GM12865 (cell line): ENCODE data around the gene FCN1.

ENCODE experiments used
- DNase-seq: peaks from one replicate; pipeline ENCODE4 v3.0.0; 2010; ENCODE audit warnings: low read depth
- H3K4me3 ChIP-seq: 2 replicates; pipeline ENCODE4 v1.5.1; 2011; ENCODE audit warnings: mild to moderate bottlenecking, low read depth, low read length, control low read depth
- TF ChIP-seq, protein P1 (sequence below): IDR thresholded peaks from 2 replicates; pipeline ENCODE4 v1.5.1; 2011; ENCODE audit warnings: low read length, control low read depth, low read depth, inconsistent platforms; ENCODE audit not compliant: insufficient read depth; ENCODE audit errors: missing control alignments

Gene FCN1

DNA sequence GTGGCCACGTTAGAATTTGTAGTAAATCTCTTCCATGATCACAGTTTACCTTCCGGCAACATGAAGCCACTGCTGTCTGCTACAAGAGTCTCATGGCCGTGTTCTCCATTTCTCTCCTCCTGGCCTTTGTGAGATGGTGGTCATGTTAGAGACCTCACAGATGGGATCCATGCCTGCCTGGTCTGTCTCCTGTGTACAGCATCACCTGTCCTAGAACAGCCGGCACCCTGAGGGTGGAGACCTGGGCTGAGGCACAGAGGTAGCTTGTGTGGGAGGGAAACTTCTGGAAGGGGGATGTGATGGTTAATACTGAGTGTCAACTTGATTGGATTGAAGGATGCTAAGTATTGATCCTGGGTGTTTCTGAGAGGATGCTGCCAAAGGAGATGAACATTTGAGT is 40.2 kb downstream of the FCN1 start:
- TF ChIP-seq, protein P1, sequence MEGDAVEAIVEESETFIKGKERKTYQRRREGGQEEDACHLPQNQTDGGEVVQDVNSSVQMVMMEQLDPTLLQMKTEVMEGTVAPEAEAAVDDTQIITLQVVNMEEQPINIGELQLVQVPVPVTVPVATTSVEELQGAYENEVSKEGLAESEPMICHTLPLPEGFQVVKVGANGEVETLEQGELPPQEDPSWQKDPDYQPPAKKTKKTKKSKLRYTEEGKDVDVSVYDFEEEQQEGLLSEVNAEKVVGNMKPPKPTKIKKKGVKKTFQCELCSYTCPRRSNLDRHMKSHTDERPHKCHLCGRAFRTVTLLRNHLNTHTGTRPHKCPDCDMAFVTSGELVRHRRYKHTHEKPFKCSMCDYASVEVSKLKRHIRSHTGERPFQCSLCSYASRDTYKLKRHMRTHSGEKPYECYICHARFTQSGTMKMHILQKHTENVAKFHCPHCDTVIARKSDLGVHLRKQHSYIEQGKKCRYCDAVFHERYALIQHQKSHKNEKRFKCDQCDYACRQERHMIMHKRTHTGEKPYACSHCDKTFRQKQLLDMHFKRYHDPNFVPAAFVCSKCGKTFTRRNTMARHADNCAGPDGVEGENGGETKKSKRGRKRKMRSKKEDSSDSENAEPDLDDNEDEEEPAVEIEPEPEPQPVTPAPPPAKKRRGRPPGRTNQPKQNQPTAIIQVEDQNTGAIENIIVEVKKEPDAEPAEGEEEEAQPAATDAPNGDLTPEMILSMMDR: no peak
- DNase-seq: no peak

DNA sequence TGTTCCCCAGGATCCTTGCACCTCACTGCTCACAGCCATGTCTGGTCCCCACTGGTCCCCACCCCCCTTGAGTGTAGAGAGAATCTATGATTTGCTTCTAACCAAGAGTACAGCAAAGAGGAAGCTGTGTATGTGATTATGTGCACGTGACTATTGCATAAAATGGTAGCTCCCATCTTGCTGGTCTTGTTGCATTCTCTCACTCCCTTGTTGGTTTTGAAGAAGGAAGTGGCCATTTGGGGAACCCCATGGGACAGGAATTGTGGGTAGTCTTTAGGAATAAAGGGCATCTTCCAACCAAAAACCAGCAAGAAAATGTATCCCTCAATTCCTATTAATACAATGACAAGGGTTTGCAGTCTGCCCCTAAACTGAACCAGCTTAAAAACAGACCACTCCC is 42.3 kb downstream of the FCN1 start:
- DNase-seq: no peak
- TF ChIP-seq, protein P1: no peak
- no peak overlapping the region for H3K4me3 ChIP-seq

More for the DNA sequence above, 40.2 kb downstream of the FCN1 start:
- no peak overlapping the region for H3K4me3 ChIP-seq

DNA sequence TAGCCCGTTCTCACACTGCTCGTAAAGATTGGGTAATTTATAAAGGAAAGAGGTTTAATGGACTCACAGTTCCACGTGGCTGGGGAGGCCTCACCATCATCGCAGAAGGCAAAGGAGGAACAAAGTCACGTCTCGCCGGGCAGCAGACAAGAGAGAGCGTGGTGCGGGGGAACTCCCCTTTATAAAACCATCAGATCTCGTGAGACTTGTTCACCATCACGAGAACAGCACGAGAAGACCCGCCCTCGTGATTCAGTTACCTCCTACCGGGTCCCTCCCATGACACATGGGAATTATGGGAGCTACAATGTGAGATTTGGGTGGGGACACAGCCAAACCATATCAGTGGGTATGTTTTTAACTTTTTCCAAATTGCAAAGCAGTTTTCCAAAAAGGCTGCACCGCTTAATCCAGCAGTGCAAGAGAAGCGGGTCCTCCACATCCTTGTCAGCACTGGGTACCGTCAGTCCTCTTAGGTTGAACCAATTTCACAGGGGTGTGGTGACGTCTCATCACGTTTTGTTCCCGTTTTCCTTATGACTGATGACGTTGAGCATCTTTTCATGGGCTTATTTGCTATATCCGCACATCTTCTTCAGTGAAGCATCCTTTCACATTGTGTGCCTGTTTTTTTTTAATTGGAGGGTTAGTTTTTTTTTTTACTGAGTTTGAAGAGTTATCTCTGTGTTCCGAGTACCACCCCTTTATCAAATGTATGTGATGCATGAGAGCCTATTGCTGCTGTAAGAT is 45.1 kb downstream of the FCN1 start:
- TF ChIP-seq, protein P1: no peak
- no peak overlapping the region for H3K4me3 ChIP-seq
- no peak for DNase-seq

DNA sequence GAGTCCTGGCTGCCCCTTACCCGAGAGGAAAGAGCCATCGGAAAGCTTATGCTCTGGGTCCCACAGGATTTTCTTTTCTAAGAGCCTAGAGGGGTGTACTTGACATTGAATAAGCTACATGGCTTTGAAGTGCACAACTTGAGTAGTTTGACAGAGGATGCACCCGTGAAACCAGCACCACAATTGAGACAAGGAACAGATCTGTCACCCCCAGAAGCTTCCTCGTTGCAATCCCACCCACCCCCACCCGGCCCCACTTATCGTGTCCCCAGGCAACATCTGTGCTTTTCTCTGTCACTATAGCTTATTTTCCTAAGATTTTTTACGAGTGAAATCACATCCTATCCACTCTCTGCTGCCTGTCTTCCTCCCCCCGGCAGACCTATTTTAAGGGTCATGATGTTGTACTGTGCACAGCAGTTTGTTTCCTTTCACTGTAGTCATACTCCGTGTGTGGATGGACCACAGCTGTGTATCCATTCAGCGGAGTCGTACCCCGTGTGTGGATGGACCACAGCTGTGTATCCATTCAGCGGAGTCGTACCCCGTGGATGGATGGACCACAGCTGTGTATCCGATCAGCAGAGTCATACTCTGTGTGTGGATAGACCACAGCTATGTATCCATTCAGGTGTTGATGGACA is 45.9 kb downstream of the FCN1 start:
- no peak overlapping the region for H3K4me3 ChIP-seq
- no peak for DNase-seq
- TF ChIP-seq, protein P1: no peak

DNA sequence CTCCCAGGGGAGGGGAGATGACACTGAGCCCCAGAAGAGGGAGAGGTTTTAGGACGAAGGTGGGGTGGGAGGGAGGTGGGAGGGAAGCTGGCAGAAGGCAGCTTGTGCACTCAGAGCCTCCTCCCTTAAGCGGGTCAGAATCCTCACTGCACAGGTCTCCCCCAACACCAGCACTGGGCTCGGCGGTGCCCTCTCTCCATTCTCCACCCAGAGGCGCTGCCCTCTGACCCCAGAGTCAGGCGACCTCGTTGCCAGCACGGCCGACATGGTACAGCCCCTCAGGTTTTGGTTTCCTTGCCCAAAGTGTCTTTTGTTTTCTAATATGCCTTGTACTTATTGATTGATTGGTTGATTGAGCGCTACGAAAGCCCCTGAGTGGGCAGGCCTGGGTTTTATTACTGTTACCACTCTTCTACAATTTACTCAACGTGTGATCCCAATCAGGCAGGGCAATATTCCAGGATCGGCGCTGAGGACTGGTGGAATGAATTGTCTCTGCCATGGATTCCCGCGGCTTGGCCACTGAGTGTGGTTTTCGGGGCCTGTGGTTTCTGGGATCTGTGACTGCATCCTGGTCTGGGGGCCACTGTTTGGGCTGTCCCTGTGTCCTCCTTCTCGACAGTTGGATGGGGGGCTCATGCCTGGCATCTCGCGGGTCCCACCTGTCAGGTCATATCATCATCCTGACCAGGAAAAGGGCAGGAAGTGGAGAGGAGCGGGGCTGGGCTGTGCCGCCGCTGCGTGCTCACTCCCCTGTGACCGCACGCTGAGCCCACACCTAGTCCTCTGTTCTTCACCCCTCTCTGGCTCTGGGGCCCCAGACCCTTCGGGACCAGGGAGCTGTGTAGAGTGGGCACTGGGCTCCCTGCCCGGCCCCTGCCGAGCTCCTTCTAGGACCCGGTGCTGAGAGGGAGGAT is 46.7 kb downstream of the FCN1 start:
- TF ChIP-seq, protein P1: no peak
- no peak overlapping the region for H3K4me3 ChIP-seq
- DNase-seq: no peak

DNA sequence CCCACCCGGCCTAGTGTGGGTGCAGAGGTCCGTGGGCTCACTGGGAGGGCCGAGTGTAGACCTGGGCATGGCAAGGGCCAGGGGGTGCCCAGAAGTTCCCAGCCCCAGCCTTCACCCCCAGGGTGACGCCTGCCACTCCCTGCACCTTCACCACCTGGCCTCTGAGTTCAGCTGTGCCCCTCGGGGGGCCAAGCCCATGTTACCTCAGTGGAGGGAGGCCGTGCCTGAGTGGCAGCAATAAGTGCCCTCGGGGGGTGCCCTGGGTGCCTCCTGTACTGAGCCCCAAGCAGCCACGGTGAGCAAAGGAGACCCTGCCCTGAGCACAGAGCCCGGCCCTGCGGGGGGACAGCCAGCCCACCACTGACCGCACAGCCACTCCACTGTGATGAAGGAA is 47.4 kb downstream of the FCN1 start:
- TF ChIP-seq, protein P1: no peak
- DNase-seq: no peak
- H3K4me3 ChIP-seq: no peak overlapping the region
